WTC11 (cell line): ENCODE results near the gene ZNHIT3. TPM values are rescaled to one million over a fixed set of nuclear protein-coding genes. Genes with fewer than 3 reads are reported as not detected.

ENCODE experiments used
- ATAC-seq: fragments of 200-7000 bp; cut with Tn5 transposase; 2 replicates; pipeline ENCODE4 v1.10.0; 2021; ENCODE audit warnings: mild to moderate bottlenecking, moderate library complexity
- CTCF ChIA-PET: fragments of 300-600 bp; sonication (Branson Sonifier 250); formaldehyde crosslinking; loops from one replicate; lab custom pipeline; 2021; ENCODE audit warnings: antibody characterized with exemption; lab: Charles Lee
- POLR2A ChIA-PET: fragments of 350-600 bp; sonication (Branson Sonifier 250); formaldehyde crosslinking; loops from one replicate; lab custom pipeline; 2021; ENCODE audit warnings: antibody characterized with exemption; lab: Charles Lee
- DNase-seq: peaks from one replicate; pipeline ENCODE4 v3.0.0; 2021; ENCODE audit warnings: low spot score
- H3K27ac Mint-ChIP-seq: 2 replicates; pipeline ENCODE4 v1.8.0; 2021; ENCODE audit warnings: mixed read lengths
- H3K27me3 Mint-ChIP-seq: 2 replicates; pipeline ENCODE4 v1.8.0; 2021; ENCODE audit warnings: low read depth, mild to moderate bottlenecking, moderate library complexity, mixed read lengths
- H3K36me3 Mint-ChIP-seq: 2 replicates; pipeline ENCODE4 v1.8.0; 2021; ENCODE audit warnings: mixed read lengths
- H3K4me1 Mint-ChIP-seq: 2 replicates; pipeline ENCODE4 v1.8.0; 2022; ENCODE audit warnings: mixed read lengths
- H3K4me3 Mint-ChIP-seq: 2 replicates; pipeline ENCODE4 v1.8.0; 2021; ENCODE audit warnings: mild to moderate bottlenecking, moderate library complexity, mixed read lengths
- H3K9me3 Mint-ChIP-seq: 2 replicates; pipeline ENCODE4 v1.8.0; 2021; ENCODE audit warnings: mixed read lengths
- ATF1 ChIP-seq: sonication (generic); formaldehyde crosslinking; IDR thresholded peaks from 2 replicates; pipeline ENCODE4 v1.8.1; 2023; ENCODE audit warnings: mild to moderate bottlenecking, moderate library complexity, missing genetic modification reagents
- ATF6 ChIP-seq: sonication (generic); formaldehyde crosslinking; IDR thresholded peaks from 2 replicates; pipeline ENCODE4 v1.8.1; 2023; ENCODE audit warnings: mild to moderate bottlenecking, missing genetic modification reagents
- CREM ChIP-seq: sonication (generic); formaldehyde crosslinking; IDR thresholded peaks from 2 replicates; pipeline ENCODE4 v1.8.1; 2022; ENCODE audit warnings: mild to moderate bottlenecking, missing genetic modification reagents, moderate library complexity
- MLX ChIP-seq: sonication (generic); formaldehyde crosslinking; IDR thresholded peaks from 2 replicates; pipeline ENCODE4 v1.8.1; 2023; ENCODE audit warnings: mild to moderate bottlenecking, missing genetic modification reagents, moderate library complexity
- NR2C2 ChIP-seq: sonication (generic); formaldehyde crosslinking; IDR thresholded peaks from 2 replicates; pipeline ENCODE4 v1.8.0; 2022; ENCODE audit warnings: mild to moderate bottlenecking, missing genetic modification reagents
- OVOL2 ChIP-seq: fragments of 250-450 bp; sonication (Bioruptor Pico); IDR thresholded peaks from 2 replicates; pipeline ENCODE4 v1.9.0; 2021; ENCODE audit warnings: mild to moderate bottlenecking, borderline replicate concordance
- PRRX2 ChIP-seq: fragments of 250-450 bp; sonication (Bioruptor Pico); IDR thresholded peaks from 2 replicates; pipeline ENCODE4 v1.8.0; 2021; ENCODE audit warnings: mild to moderate bottlenecking
- RELA ChIP-seq: sonication (generic); formaldehyde crosslinking; IDR thresholded peaks from 2 replicates; pipeline ENCODE4 v1.8.1; 2022; ENCODE audit warnings: missing genetic modification reagents, mild to moderate bottlenecking, borderline replicate concordance
- RORB ChIP-seq: fragments of 250-450 bp; sonication (Bioruptor Pico); IDR thresholded peaks from 2 replicates; pipeline ENCODE4 v1.9.0; 2021; ENCODE audit warnings: mild to moderate bottlenecking
- TCF7 ChIP-seq: sonication (generic); formaldehyde crosslinking; IDR thresholded peaks from 2 replicates; pipeline ENCODE4 v1.8.0; 2022; ENCODE audit warnings: mild to moderate bottlenecking, low read depth, missing genetic modification reagents, moderate library complexity
- TEAD1 ChIP-seq: sonication (generic); formaldehyde crosslinking; IDR thresholded peaks from 2 replicates; pipeline ENCODE4 v1.8.0; 2022; ENCODE audit warnings: mild to moderate bottlenecking, missing genetic modification reagents
- ZBTB21 ChIP-seq: sonication (generic); formaldehyde crosslinking; IDR thresholded peaks from 2 replicates; pipeline ENCODE4 v1.8.1; 2023; ENCODE audit warnings: mild to moderate bottlenecking, missing genetic modification reagents, borderline replicate concordance
- ZMAT4 ChIP-seq: fragments of 250-450 bp; sonication (Bioruptor Pico); IDR thresholded peaks from 2 replicates; pipeline ENCODE4 v1.9.0; 2021; ENCODE audit warnings: mild to moderate bottlenecking
- ZNF138 ChIP-seq: sonication (generic); formaldehyde crosslinking; conservative IDR thresholded peaks from 2 replicates; pipeline ENCODE4 v1.8.1; 2022; ENCODE audit warnings: mild to moderate bottlenecking, moderate library complexity, missing genetic modification reagents
- ZNF219 ChIP-seq: sonication (generic); formaldehyde crosslinking; IDR thresholded peaks from 2 replicates; pipeline ENCODE4 v1.8.0; 2023; ENCODE audit warnings: missing genetic modification reagents, mild to moderate bottlenecking, borderline replicate concordance
- ZNF281 ChIP-seq: sonication (generic); formaldehyde crosslinking; IDR thresholded peaks from 2 replicates; pipeline ENCODE4 v1.8.0; 2023; ENCODE audit warnings: mild to moderate bottlenecking, missing genetic modification reagents
- ZNF423 ChIP-seq: fragments of 250-450 bp; sonication (Bioruptor Pico); IDR thresholded peaks from 2 replicates; pipeline ENCODE4 v2.1.2; 2022; ENCODE audit warnings: mild to moderate bottlenecking, moderate library complexity
- ZNF671 ChIP-seq: fragments of 250-450 bp; sonication (Bioruptor Pico); IDR thresholded peaks from 2 replicates; pipeline ENCODE4 v1.8.0; 2021; ENCODE audit warnings: mild to moderate bottlenecking
- total RNA-seq: library from RNA; stranded (reverse); gene quantifications from 3 replicates; pipeline ENCODE4 v1.2.3, GENCODE V29; 2021
- TF ChIP-seq, protein P1 (sequence below): fragments of 250-450 bp; sonication (Bioruptor Pico); conservative IDR thresholded peaks from 2 replicates; pipeline ENCODE4 v1.9.0; 2021; ENCODE audit warnings: mild to moderate bottlenecking
- TF ChIP-seq, protein P2 (sequence below): sonication (generic); formaldehyde crosslinking; IDR thresholded peaks from 2 replicates; pipeline ENCODE4 v1.8.0; 2023; ENCODE audit warnings: missing genetic modification reagents
- TF ChIP-seq, protein P3 (sequence below): sonication (generic); formaldehyde crosslinking; IDR thresholded peaks from 2 replicates; pipeline ENCODE4 v1.8.1; 2023; ENCODE audit warnings: mild to moderate bottlenecking, missing genetic modification reagents, moderate library complexity
- TF ChIP-seq, protein P4 (sequence below): sonication (generic); formaldehyde crosslinking; IDR thresholded peaks from 2 replicates; pipeline ENCODE4 v1.8.1; 2022; ENCODE audit warnings: mild to moderate bottlenecking, missing genetic modification reagents, moderate library complexity, borderline replicate concordance

ZNHIT3 gene
- total RNA-seq, 1 experiment from 2014 or later = 47.0 TPM

GRCh38 chr17:36474571-36474970, 11.9 kb upstream of the ZNHIT3 start:
- no peaks in the 10 kb centered on the region for H3K9me3 Mint-ChIP-seq
- ChIA-PET CTCF (no interaction called here), POLR2A (no interaction called here)
- TF ChIP-seq, protein P1, sequence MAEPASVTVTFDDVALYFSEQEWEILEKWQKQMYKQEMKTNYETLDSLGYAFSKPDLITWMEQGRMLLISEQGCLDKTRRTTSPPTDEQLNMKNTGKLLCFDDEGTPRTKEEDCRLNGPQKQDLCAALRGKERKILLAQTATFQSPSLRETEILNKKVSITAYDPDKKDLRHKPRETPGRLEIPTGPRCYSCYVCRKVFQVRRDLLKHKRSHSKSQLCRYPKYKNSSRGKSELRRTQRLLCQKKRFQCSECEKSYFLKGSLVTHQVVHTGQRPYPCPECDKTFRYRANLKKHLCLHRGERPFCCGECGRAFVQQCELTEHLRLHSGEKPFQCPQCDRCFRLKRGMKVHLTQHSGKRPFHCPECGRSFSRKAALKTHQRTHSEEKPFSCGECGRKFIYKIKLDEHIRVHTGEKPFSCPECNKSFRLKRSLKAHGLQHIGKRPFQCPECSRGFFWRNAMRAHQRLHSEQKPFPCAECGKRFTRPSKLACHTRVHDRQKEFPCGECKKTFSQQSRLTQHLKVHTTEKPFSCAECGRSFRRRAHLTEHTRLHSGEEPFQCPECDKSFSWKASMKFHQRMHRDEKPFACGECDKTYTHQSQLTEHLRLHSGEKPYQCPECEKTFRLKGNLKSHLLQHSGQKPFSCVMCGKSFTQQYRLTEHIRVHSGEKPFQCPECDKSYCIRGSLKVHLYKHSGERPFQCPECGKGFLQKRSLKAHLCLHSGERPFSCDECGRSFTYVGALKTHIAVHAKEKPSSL (CRISPR knock-in tag) = no peak
- no peak for TF ChIP-seq ZNF219
- TF ChIP-seq, protein P2, sequence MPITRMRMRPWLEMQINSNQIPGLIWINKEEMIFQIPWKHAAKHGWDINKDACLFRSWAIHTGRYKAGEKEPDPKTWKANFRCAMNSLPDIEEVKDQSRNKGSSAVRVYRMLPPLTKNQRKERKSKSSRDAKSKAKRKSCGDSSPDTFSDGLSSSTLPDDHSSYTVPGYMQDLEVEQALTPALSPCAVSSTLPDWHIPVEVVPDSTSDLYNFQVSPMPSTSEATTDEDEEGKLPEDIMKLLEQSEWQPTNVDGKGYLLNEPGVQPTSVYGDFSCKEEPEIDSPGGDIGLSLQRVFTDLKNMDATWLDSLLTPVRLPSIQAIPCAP = no peak
- no peak overlapping the region for H3K27ac Mint-ChIP-seq
- no peak overlapping the region for H3K4me3 Mint-ChIP-seq
- no peak for ATAC-seq
- H3K4me1 Mint-ChIP-seq = no peaks in the 10 kb centered on the region
- peaks cover 8% of the 10 kb centered on the region for H3K27me3 Mint-ChIP-seq
- DNase-seq = no peak
- H3K36me3 Mint-ChIP-seq = no peaks in the 10 kb centered on the region

- no peak overlapping the region for H3K27ac Mint-ChIP-seq
- TF ChIP-seq ZNF281 (no peak), TCF7 (CRISPR knock-in tag) (no peak), ZNF138 (CRISPR knock-in tag) (no peak), OVOL2 (CRISPR knock-in tag) (no peak), CREM (CRISPR knock-in tag) (no peak), RELA (CRISPR knock-in tag) (no peak), TEAD1 (no peak), MLX (CRISPR knock-in tag) (no peak), ZBTB21 (no peak), ZMAT4 (CRISPR knock-in tag) (no peak), PRRX2 (no peak), NR2C2 (CRISPR knock-in tag) (no peak), ATF6 (no peak), ZNF423 (CRISPR knock-in tag) (no peak), ZNF671 (CRISPR knock-in tag) (no peak), ATF1 (CRISPR knock-in tag) (no peak), RORB (no peak)
- TF ChIP-seq, protein P3, sequence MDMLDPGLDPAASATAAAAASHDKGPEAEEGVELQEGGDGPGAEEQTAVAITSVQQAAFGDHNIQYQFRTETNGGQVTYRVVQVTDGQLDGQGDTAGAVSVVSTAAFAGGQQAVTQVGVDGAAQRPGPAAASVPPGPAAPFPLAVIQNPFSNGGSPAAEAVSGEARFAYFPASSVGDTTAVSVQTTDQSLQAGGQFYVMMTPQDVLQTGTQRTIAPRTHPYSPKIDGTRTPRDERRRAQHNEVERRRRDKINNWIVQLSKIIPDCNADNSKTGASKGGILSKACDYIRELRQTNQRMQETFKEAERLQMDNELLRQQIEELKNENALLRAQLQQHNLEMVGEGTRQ (CRISPR knock-in tag) = no peak
- TF ChIP-seq, protein P4, sequence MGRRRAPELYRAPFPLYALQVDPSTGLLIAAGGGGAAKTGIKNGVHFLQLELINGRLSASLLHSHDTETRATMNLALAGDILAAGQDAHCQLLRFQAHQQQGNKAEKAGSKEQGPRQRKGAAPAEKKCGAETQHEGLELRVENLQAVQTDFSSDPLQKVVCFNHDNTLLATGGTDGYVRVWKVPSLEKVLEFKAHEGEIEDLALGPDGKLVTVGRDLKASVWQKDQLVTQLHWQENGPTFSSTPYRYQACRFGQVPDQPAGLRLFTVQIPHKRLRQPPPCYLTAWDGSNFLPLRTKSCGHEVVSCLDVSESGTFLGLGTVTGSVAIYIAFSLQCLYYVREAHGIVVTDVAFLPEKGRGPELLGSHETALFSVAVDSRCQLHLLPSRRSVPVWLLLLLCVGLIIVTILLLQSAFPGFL (CRISPR knock-in tag) = no peak
- H3K36me3 Mint-ChIP-seq = no peaks in the 10 kb centered on the region
- ChIA-PET CTCF (interaction anchor here (1.5 kb wide), 1 partner anchor 16 kb away, joined by 3 read pairs; no protein-coding TSS in a partner anchor), POLR2A (no interaction called here)
- H3K4me3 Mint-ChIP-seq = no peak overlapping the region
- no peaks in the 10 kb centered on the region for H3K4me1 Mint-ChIP-seq
- ATAC-seq = no peak
- DNase-seq = no peak
- H3K9me3 Mint-ChIP-seq = no peaks in the 10 kb centered on the region
- H3K27me3 Mint-ChIP-seq = peaks cover 15% of the 10 kb centered on the region
Observed at GRCh38 chr17:36475346-36475970, 11.0 kb upstream of the ZNHIT3 start.
